ENCODE measurements around the gene KCTD20.
"Not testable (repeated sequence)": the region's sequence is repeated elsewhere in the genome, so short reads cannot be mapped to it uniquely, and the experiment has no call there.

DNA sequence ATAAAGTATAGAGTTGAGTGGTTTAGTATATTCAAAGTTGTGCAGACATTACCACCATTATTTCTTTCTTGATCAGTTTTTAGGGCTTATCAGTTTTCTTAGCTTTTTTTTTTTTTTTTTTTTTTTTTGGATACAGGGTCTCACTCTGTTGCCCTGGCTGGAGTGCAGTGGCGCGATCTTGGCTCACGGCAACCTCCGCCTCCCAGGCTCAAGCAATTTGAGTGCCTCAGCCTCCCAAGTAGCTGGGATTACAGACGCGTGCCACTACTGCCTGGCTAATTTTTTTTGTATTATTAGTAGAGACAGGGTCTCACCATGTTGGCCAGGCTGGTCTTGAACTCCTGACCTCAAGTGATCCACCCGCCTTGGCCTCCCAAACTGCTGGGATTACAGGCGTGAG lies 10.1 kb downstream of the KCTD20 start:
- TF ChIP-seq FOSL1 (IDR thresholded peaks at IDR 0.05; ENCODE audit: low read depth); EZH2 (IDR thresholded peaks at IDR 0.05); POLR2AphosphoS5 (IDR thresholded peaks at IDR 0.05; ENCODE audit: low read depth, low read length); ZNF274 (IDR thresholded peaks at IDR 0.05; ENCODE audit: low read depth, low read length): not testable (repeated sequence)
- TF ChIP-seq, protein P1, sequence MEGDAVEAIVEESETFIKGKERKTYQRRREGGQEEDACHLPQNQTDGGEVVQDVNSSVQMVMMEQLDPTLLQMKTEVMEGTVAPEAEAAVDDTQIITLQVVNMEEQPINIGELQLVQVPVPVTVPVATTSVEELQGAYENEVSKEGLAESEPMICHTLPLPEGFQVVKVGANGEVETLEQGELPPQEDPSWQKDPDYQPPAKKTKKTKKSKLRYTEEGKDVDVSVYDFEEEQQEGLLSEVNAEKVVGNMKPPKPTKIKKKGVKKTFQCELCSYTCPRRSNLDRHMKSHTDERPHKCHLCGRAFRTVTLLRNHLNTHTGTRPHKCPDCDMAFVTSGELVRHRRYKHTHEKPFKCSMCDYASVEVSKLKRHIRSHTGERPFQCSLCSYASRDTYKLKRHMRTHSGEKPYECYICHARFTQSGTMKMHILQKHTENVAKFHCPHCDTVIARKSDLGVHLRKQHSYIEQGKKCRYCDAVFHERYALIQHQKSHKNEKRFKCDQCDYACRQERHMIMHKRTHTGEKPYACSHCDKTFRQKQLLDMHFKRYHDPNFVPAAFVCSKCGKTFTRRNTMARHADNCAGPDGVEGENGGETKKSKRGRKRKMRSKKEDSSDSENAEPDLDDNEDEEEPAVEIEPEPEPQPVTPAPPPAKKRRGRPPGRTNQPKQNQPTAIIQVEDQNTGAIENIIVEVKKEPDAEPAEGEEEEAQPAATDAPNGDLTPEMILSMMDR (IDR thresholded peaks at IDR 0.05 in 2 of 3, conservative IDR thresholded peaks at IDR 0.05 in 1 of 3; ENCODE audit: borderline replicate concordance in 1 of 3, insufficient read depth in 1 of 3, low read depth in 2 of 3, low read length in 2 of 3): not testable (repeated sequence)

Data from HCT116 (cell line).